Trophoblast cell (in vitro differentiated cells and primary cell): ENCODE results near the gene PROC.

Experiments used
- DNase-seq, 2 donors: peaks; one replicate each; pipeline ENCODE4 v3.0.0-alpha.2; 2016
- H2AFZ ChIP-seq: 2 replicates; pipeline ENCODE4 v1.6.1; 2013; ENCODE audit warnings: low read length, moderate library complexity, mild to moderate bottlenecking; ENCODE audit not compliant: insufficient read depth, poor library complexity
- H2AK5ac ChIP-seq: 2 replicates; pipeline ENCODE4 v1.6.1; 2013; ENCODE audit warnings: mild to moderate bottlenecking, low read length
- H2BK120ac ChIP-seq: 2 replicates; pipeline ENCODE4 v1.6.1; 2013; ENCODE audit warnings: low read length, mild to moderate bottlenecking, moderate library complexity; ENCODE audit not compliant: insufficient read depth, poor library complexity
- H2BK12ac ChIP-seq: 2 replicates; pipeline ENCODE4 v1.6.1; 2013; ENCODE audit warnings: mild to moderate bottlenecking, low read length, moderate library complexity
- H2BK5ac ChIP-seq: 2 replicates; pipeline ENCODE4 v1.6.1; 2013; ENCODE audit warnings: low read length, low read depth, moderate library complexity, mild to moderate bottlenecking; ENCODE audit not compliant: poor library complexity
- H3K14ac ChIP-seq: 2 replicates; pipeline ENCODE4 v1.6.1; 2013; ENCODE audit warnings: mild to moderate bottlenecking, low read length
- H3K18ac ChIP-seq: 2 replicates; pipeline ENCODE4 v1.6.1; 2013; ENCODE audit warnings: mild to moderate bottlenecking, low read length
- H3K23ac ChIP-seq: 2 replicates; pipeline ENCODE4 v1.6.1; 2013; ENCODE audit warnings: low read length
- H3K27ac ChIP-seq: 2 replicates; pipeline ENCODE4 v1.5.1; 2013; ENCODE audit warnings: low read depth, mild to moderate bottlenecking, inconsistent platforms, low read length, moderate library complexity
- H3K27me3 ChIP-seq: 2 replicates; pipeline ENCODE4 v1.6.1; 2013; ENCODE audit warnings: inconsistent platforms, mild to moderate bottlenecking, low read length, moderate library complexity; ENCODE audit not compliant: insufficient read depth
- H3K36me3 ChIP-seq, 2 experiments: 1 replicate in 1 of 2; 2 replicates in 1 of 2; pipeline ENCODE4 v1.6.1; 2013; ENCODE audit warnings: low read length in 2 of 2, mild to moderate bottlenecking in 2 of 2, moderate library complexity in 1 of 2; ENCODE audit not compliant: insufficient read depth in 2 of 2, control insufficient read depth in 1 of 2
- H3K4ac ChIP-seq: 2 replicates; pipeline ENCODE4 v1.6.1; 2013; ENCODE audit warnings: low read depth, mild to moderate bottlenecking, low read length, moderate library complexity
- H3K4me1 ChIP-seq, 2 experiments: 1 replicate in 1 of 2; 2 replicates in 1 of 2; pipeline ENCODE4 v1.6.1; 2013; ENCODE audit warnings: low read length in 2 of 2, mild to moderate bottlenecking in 2 of 2, moderate library complexity in 1 of 2; ENCODE audit not compliant: insufficient read depth in 2 of 2, control insufficient read depth in 1 of 2
- H3K4me2 ChIP-seq: 2 replicates; pipeline ENCODE4 v1.6.1; 2013; ENCODE audit warnings: inconsistent platforms, mild to moderate bottlenecking, low read length, moderate library complexity
- H3K4me3 ChIP-seq: 2 replicates; pipeline ENCODE4 v1.5.1; 2013; ENCODE audit warnings: mild to moderate bottlenecking, low read depth, low read length, inconsistent platforms
- H3K79me1 ChIP-seq: one replicate; pipeline ENCODE4 v1.6.1; 2013; ENCODE audit warnings: low read length
- H3K79me2 ChIP-seq: 2 replicates; pipeline ENCODE4 v1.6.1; 2013; ENCODE audit warnings: low read length, mild to moderate bottlenecking; ENCODE audit not compliant: control insufficient read depth, insufficient read depth, poor library complexity
- H3K9ac ChIP-seq: 2 replicates; pipeline ENCODE4 v1.6.1; 2013; ENCODE audit warnings: mild to moderate bottlenecking, low read length
- H3K9me3 ChIP-seq: 2 replicates; pipeline ENCODE4 v1.6.1; 2013; ENCODE audit warnings: low read depth, mild to moderate bottlenecking, control low read depth, inconsistent platforms, low read length; ENCODE audit not compliant: insufficient read depth
- H4K12ac ChIP-seq: 2 replicates; pipeline ENCODE4 v1.6.1; 2013; ENCODE audit warnings: low read depth, mild to moderate bottlenecking, low read length, moderate library complexity
- H4K8ac ChIP-seq: 2 replicates; pipeline ENCODE4 v1.6.1; 2013; ENCODE audit warnings: low read depth, mild to moderate bottlenecking, low read length, moderate library complexity
- H4K91ac ChIP-seq: one replicate; pipeline ENCODE4 v1.6.1; 2013; ENCODE audit warnings: low read depth, mild to moderate bottlenecking, low read length, moderate library complexity
- WGBS: extraction: QIAGEN DNeasy Blood & Tissue Kit; methylation state at CpG from one replicate; pipeline ENCODE4 v1.1.7; 2013; ENCODE audit warnings: missing lambda C conversion rate; ENCODE audit not compliant: insufficient read length, insufficient coverage; ENCODE audit errors: extremely low coverage; 5-methylcytosine and 5-hydroxymethylcytosine counted together

Gene PROC

DNA sequence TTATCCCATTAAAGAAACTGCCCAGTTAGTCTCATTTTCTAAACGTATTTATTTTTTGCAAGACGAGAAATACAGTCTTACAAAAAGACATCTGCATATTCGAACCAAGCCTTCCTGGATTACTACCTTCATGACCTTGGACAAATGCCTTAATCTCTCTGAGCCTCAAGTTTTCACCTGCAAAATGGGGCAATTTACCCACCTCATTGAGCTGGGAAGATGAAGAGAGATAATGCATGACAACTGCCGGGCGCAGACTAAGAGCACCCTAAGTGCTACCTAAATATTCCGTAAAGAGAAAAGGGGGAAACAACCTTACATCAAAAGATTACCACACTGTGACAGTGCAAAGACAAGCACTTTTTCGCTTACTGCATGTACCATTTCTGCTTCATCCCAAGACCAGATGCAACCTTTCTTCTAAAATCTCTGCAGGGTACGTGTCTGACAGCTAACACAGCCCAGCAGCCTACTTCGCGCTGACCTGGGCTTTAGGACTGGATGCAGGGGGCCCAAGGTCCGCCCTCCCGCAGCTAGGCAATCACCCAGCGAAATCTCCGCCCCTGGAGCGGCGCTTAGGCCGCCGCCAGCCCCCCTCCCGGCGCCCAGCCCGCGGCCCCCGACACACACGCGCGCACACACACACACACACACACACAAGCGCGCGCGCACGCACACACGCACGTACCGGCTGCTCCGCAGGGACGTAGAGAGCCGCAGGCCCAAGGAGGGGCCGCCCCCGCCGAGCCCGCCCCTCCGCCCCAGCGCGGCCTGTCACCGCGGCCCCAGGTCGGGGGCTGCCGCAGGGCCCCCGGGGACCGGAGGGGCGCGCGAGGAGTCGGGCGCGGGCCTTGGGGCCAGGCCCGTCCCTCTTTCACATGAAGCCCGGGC is 31.2 kb upstream of the PROC start:
- H2BK120ac ChIP-seq: peak overlapping the region; percentile 95
- no CpG with 5 or more reads among the region's 58 CpGs for WGBS
- peak overlapping the region; percentile 98 for H4K12ac ChIP-seq
- peak overlapping the region; percentile 61 for H3K4me2 ChIP-seq
- peak overlapping the region; percentile 99 for H3K18ac ChIP-seq
- H2BK12ac ChIP-seq: no peak overlapping the region
- peak overlapping the region; percentile 96 for H3K9ac ChIP-seq
- H3K4me3 ChIP-seq: peak overlapping the region; percentile 98
- H4K8ac ChIP-seq: peak overlapping the region; percentile 98
- peaks cover 8% of the 10 kb centered on the region in 2 experiments for H3K4me1 ChIP-seq
- H4K91ac ChIP-seq: peak overlapping the region; percentile 99
- peaks cover 10% of the 10 kb centered on the region for H3K79me1 ChIP-seq
- H3K79me2 ChIP-seq: peaks cover 6% of the 10 kb centered on the region
- no peaks in the 10 kb centered on the region for H3K36me3 ChIP-seq
- DNase-seq: peak; percentile 72 to 73
- peak overlapping the region; percentile 99 for H3K27ac ChIP-seq
- no peak overlapping the region for H3K23ac ChIP-seq
- peak overlapping the region; percentile 82 for H2AFZ ChIP-seq
- H2BK5ac ChIP-seq: peak overlapping the region; percentile 98
- peak overlapping the region; percentile 99 for H3K14ac ChIP-seq
- H3K9me3 ChIP-seq: no peaks in the 10 kb centered on the region
- no peaks in the 10 kb centered on the region for H3K27me3 ChIP-seq
- H3K4ac ChIP-seq: peak overlapping the region; percentile 87
- no peak overlapping the region for H2AK5ac ChIP-seq

DNA sequence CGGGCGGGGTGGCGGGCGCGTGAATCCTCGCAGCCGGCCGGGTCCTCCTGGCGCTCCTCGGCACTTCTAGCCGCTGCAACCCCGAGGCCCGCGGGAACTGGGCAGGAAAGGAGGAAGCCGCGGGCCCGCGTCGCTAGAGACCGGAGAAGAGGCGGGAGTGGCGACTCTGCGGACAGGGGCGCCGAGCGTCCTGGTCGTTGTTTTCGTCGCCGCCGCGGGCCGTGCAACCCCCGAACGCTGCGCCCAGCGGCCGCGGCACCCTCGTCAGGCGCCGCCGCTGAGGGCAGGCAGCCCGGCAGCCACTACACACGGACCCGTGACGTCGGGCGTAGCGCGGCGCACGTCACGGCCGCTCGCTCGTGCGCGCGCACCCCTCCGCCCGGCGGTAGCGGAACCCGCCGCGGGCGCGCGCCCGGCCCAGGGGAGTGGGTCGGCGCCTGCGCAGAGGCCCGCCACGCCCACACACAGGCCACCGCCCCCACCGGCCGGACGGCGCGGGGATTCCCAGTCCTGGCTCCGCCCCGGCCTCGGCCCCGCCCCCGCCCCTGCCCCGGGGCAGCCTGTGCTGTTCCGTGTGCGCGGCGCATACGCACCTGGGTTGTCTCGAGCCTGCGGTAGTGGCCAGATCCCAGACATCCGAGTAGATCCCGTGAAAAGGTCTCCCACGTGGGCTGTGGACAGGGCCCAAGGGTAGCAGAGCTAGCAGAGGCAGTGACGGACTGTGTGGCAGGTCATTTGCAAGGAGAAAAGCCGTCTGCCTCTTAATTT is 30.4 kb upstream of the PROC start, which contains the start of gene MAP3K2:
Gene MAP3K2, minus strand, starts transcription at position 321 of the 768 bp plus-strand sequence. CDS start 44,846 bp downstream, outside the sequence.
- peak within 1 kb of the TSS; percentile 98 for H2BK5ac ChIP-seq
- H3K9me3 ChIP-seq: no peaks in the 10 kb centered on the region
- peaks cover 10% of the 10 kb centered on the region for H3K79me1 ChIP-seq
- WGBS: no CpG with 5 or more reads among the region's 100 CpGs
- peak within 1 kb of the TSS; percentile 98 for H4K12ac ChIP-seq
- peak within 1 kb of the TSS; percentile 95 for H2BK120ac ChIP-seq
- peak within 1 kb of the TSS; percentile 98 for H4K8ac ChIP-seq
- H2BK12ac ChIP-seq: peak within 1 kb of the TSS; percentile 84
- H4K91ac ChIP-seq: peak within 1 kb of the TSS; percentile 99
- H3K9ac ChIP-seq: peak within 1 kb of the TSS; percentile 96
- no peaks in the 10 kb centered on the region for H3K36me3 ChIP-seq
- peak within 1 kb of the TSS; percentile 82 for H2AFZ ChIP-seq
- H3K27me3 ChIP-seq: no peaks in the 10 kb centered on the region
- H2AK5ac ChIP-seq: peak within 1 kb of the TSS; percentile 82
- peaks cover 6% of the 10 kb centered on the region for H3K79me2 ChIP-seq
- DNase-seq: peak; percentile 94 to 97
- peak within 1 kb of the TSS; percentile 98 for H3K4me3 ChIP-seq
- H3K4me2 ChIP-seq: peak within 1 kb of the TSS; percentile 61
- H3K4me1 ChIP-seq: peaks cover 8% of the 10 kb centered on the region in 2 experiments
- peak within 1 kb of the TSS; percentile 87 for H3K4ac ChIP-seq
- no peak within 1 kb of the TSS for H3K23ac ChIP-seq
- H3K18ac ChIP-seq: peak within 1 kb of the TSS; percentile 99
- H3K27ac ChIP-seq: peak within 1 kb of the TSS; percentile 99
- peak within 1 kb of the TSS; percentile 99 for H3K14ac ChIP-seq

DNA sequence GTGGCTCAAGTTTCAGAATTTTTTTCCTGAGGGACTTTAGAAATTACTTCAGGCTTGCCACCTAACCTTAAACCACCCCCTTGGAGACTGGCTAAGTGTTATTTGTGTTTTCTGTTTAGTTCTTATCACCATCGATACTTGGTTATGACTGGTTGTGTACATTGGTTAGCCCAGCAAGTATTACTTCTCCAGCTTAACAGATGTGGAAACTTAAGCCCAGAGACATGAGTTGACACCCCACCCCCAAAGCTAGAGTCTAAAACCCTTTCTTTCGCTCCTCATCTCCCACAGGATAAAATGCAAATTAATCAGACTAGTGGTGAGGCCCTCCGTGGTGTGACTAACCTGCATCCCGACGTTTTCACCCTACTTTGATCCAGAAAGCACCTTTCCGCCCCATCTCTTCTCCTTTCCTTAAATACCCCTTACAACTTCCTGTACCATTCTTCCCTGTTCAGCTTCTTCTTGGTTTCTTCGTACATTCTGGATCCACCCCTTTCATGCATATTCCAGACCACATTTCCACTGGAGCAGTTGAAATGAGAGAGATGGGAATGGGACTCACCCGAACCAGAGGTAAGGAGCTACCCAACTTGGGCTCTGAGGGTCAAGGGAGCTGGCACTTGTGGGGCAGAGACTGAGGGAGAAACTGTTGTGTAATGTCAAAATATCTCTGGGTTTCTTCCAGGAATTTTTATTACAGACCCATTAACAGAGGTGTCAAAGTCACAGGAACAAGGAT is 29.6 kb upstream of the PROC start:
- Histone ChIP-seq H2BK5ac (peak overlapping the region; percentile 53), H3K14ac (peak overlapping the region; percentile 20), H2BK12ac (peak overlapping the region; percentile 84), H4K8ac (peak overlapping the region; percentile 46), H3K36me3 (no peaks in the 10 kb centered on the region), H3K4me3 (peak overlapping the region; percentile 34), H3K27me3 (no peaks in the 10 kb centered on the region), H3K4ac (no peak overlapping the region), H2AFZ (peak overlapping the region; percentile 7), H3K9ac (peak overlapping the region; percentile 0), H3K23ac (no peak overlapping the region), H3K79me2 (peaks cover 6% of the 10 kb centered on the region), H3K9me3 (no peaks in the 10 kb centered on the region), H4K91ac (peak overlapping the region; percentile 42), H3K4me2 (peak overlapping the region; percentile 58), H3K27ac (peak overlapping the region; percentile 77), H3K18ac (no peak overlapping the region), H2AK5ac (peak overlapping the region; percentile 68), H3K4me1 (peaks cover 8% of the 10 kb centered on the region in 2 experiments), H3K79me1 (peaks cover 10% of the 10 kb centered on the region), H4K12ac (no peak overlapping the region), H2BK120ac (no peak overlapping the region)
- DNase-seq: no peak
- 96% methylated on average over 3 of the region's 8 CpGs for WGBS
